Measurements from ENCODE around the gene MEGF11.

DNA sequence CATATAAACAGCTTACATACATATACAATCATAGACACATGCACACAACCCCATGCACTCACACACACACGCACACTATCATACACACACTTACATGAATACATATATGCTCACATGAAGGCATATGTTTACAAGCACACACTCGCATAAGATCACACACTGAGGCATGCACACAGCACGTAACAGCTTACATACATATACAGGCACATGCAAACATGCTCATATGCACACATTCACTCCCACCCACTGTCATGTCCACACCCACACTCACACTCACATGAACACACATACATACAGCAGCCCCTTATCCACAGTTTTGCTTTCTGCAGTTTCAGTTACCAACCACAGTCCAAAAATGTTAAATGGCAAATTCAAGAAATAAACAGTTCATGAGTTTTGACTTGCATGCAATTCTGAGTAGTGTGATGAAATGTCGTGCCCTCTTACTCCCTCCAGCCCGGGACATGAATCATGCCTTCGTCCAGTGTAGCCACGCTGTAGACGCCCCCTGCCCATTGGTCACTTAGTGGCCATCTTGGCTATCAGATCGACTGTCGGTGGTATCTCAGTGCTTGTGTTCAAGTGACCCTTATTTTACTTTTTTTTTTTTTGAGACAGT lies 27.8 kb downstream of the MEGF11 start:
- TF ChIP-seq, protein P1, sequence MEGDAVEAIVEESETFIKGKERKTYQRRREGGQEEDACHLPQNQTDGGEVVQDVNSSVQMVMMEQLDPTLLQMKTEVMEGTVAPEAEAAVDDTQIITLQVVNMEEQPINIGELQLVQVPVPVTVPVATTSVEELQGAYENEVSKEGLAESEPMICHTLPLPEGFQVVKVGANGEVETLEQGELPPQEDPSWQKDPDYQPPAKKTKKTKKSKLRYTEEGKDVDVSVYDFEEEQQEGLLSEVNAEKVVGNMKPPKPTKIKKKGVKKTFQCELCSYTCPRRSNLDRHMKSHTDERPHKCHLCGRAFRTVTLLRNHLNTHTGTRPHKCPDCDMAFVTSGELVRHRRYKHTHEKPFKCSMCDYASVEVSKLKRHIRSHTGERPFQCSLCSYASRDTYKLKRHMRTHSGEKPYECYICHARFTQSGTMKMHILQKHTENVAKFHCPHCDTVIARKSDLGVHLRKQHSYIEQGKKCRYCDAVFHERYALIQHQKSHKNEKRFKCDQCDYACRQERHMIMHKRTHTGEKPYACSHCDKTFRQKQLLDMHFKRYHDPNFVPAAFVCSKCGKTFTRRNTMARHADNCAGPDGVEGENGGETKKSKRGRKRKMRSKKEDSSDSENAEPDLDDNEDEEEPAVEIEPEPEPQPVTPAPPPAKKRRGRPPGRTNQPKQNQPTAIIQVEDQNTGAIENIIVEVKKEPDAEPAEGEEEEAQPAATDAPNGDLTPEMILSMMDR (IDR thresholded peaks at IDR 0.05), result no peak
- TF ChIP-seq POLR2A (IDR thresholded peaks at IDR 0.05) (no peak), POLR2AphosphoS5 (IDR thresholded peaks at IDR 0.05) (no peak)

Data from breast epithelium (tissue), 3 donors.